SK-N-SH treated with all-trans-retinoic acid at 6 μM for 48 hours (cell line): ENCODE results near the gene SLC2A5.
"Not testable (repeated sequence)": the region's sequence is repeated elsewhere in the genome, so short reads cannot be mapped to it uniquely, and the experiment has no call there.

Source experiments
- ATAC-seq: fragments of 200-7000 bp; cut with Tn5 transposase; 3 replicates; pipeline ENCODE4 v1.9.1; 2020; ENCODE audit warnings: mild to moderate bottlenecking, moderate library complexity
- ARNTL ChIP-seq: fragments of 450-650 bp; formaldehyde crosslinking; IDR thresholded peaks from 2 replicates; pipeline ENCODE4 v1.5.0; 2020; ENCODE audit warnings: low read depth, mild to moderate bottlenecking, moderate library complexity, borderline replicate concordance
- BACH2 ChIP-seq: fragments of 250-450 bp; sonication (Bioruptor Pico); IDR thresholded peaks from 2 replicates; pipeline ENCODE4 v1.9.0; 2021; ENCODE audit warnings: mild to moderate bottlenecking, borderline replicate concordance
- CSDC2 ChIP-seq: fragments of 250-450 bp; sonication (Bioruptor Pico); IDR thresholded peaks from 2 replicates; pipeline ENCODE4 v1.5.0; 2020; ENCODE audit warnings: mild to moderate bottlenecking, moderate library complexity
- ESRRG ChIP-seq: fragments of 250-450 bp; sonication (Bioruptor Pico); IDR thresholded peaks from 2 replicates; pipeline ENCODE4 v1.6.1; 2021; ENCODE audit warnings: mild to moderate bottlenecking
- GLIS3 ChIP-seq: fragments of 250-450 bp; sonication (Bioruptor Pico); IDR thresholded peaks from 2 replicates; pipeline ENCODE4 v1.5.0; 2020; ENCODE audit warnings: mild to moderate bottlenecking, moderate library complexity
- ISL1 ChIP-seq: fragments of 250-450 bp; sonication (Bioruptor Pico); IDR thresholded peaks from 2 replicates; pipeline ENCODE4 v2.1.2; 2022; ENCODE audit warnings: mild to moderate bottlenecking, moderate library complexity
- OSR1 ChIP-seq: fragments of 250-450 bp; sonication (Bioruptor Pico); IDR thresholded peaks from 2 replicates; pipeline ENCODE4 v1.8.0; 2022; ENCODE audit warnings: moderate library complexity, mild to moderate bottlenecking, inconsistent platforms
- PPARA ChIP-seq: fragments of 250-450 bp; sonication (Bioruptor Pico); IDR thresholded peaks from 2 replicates; pipeline ENCODE4 v1.5.0; 2020; ENCODE audit warnings: mild to moderate bottlenecking, borderline replicate concordance
- SNAI2 ChIP-seq: fragments of 250-450 bp; sonication (Bioruptor Pico); IDR thresholded peaks from 2 replicates; pipeline ENCODE4 v1.5.0; 2020; ENCODE audit warnings: mild to moderate bottlenecking, moderate library complexity
- TCF4 ChIP-seq: fragments of 250-450 bp; sonication (Bioruptor Pico); IDR thresholded peaks from 2 replicates; pipeline ENCODE4 v1.8.0; 2021; ENCODE audit warnings: mild to moderate bottlenecking, moderate library complexity, borderline replicate concordance
- TOX ChIP-seq: fragments of 250-450 bp; sonication (Bioruptor Pico); IDR thresholded peaks from 2 replicates; pipeline ENCODE4 v1.8.0; 2021; ENCODE audit warnings: mild to moderate bottlenecking, moderate library complexity, borderline replicate concordance
- ZFP3 ChIP-seq: fragments of 250-450 bp; sonication (Bioruptor Pico); IDR thresholded peaks from 2 replicates; pipeline ENCODE4 v1.5.0; 2020; ENCODE audit warnings: mild to moderate bottlenecking, moderate library complexity
- ZFP30 ChIP-seq: fragments of 450-650 bp; formaldehyde crosslinking; IDR thresholded peaks from 2 replicates; pipeline ENCODE4 v1.5.0; 2022; ENCODE audit warnings: mild to moderate bottlenecking, moderate library complexity
- ZNF565 ChIP-seq: fragments of 450-650 bp; formaldehyde crosslinking; conservative IDR thresholded peaks from 2 replicates; pipeline ENCODE4 v1.5.0; 2020; ENCODE audit warnings: low read depth, mild to moderate bottlenecking, moderate library complexity
- ZNF70 ChIP-seq: fragments of 450-650 bp; formaldehyde crosslinking; IDR thresholded peaks from 2 replicates; pipeline ENCODE4 v1.5.0; 2020; ENCODE audit warnings: mild to moderate bottlenecking, moderate library complexity
- ZNF8 ChIP-seq: fragments of 450-650 bp; formaldehyde crosslinking; IDR thresholded peaks from 2 replicates; pipeline ENCODE4 v1.5.0; 2020; ENCODE audit warnings: mild to moderate bottlenecking, moderate library complexity
- TF ChIP-seq, protein P1 (sequence below): fragments of 250-450 bp; sonication (Bioruptor Pico); IDR thresholded peaks from 2 replicates; pipeline ENCODE4 v1.8.0; 2020; ENCODE audit warnings: mild to moderate bottlenecking, moderate library complexity, borderline replicate concordance
- TF ChIP-seq, protein P2 (sequence below): fragments of 250-450 bp; sonication (Bioruptor Pico); IDR thresholded peaks from 2 replicates; pipeline ENCODE4 v1.5.0; 2020; ENCODE audit warnings: mild to moderate bottlenecking, moderate library complexity
- TF ChIP-seq, protein P3 (sequence below): fragments of 250-450 bp; sonication (Bioruptor Pico); IDR thresholded peaks from 2 replicates; pipeline ENCODE4 v1.5.1; 2021; ENCODE audit warnings: mild to moderate bottlenecking, moderate library complexity

The SLC2A5 gene

DNA sequence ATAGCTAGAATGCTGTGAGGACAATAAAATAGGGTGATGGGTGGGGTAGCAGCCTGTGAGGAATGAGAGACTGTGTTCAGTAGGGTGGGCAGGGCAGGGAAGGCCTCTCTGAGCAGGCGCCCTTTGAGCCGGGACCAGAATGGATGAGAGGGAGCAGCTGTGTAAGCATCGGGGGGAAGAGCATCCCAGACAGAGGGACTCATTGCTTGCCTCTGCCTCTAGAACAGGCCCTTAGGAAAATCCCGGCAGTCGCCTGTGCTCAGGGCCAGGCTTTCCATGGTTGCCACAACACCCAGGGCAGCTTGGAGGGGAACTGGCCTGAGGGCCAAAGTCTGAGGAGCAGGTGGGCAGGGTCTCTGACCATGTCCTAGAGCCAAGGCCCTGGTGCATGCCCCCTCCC is 44.0 kb downstream of the SLC2A5 start (continued):
- TF ChIP-seq PPARA (CRISPR knock-in tag), result no peak
- TF ChIP-seq CSDC2 (CRISPR knock-in tag), result no peak
- TF ChIP-seq, protein P1, sequence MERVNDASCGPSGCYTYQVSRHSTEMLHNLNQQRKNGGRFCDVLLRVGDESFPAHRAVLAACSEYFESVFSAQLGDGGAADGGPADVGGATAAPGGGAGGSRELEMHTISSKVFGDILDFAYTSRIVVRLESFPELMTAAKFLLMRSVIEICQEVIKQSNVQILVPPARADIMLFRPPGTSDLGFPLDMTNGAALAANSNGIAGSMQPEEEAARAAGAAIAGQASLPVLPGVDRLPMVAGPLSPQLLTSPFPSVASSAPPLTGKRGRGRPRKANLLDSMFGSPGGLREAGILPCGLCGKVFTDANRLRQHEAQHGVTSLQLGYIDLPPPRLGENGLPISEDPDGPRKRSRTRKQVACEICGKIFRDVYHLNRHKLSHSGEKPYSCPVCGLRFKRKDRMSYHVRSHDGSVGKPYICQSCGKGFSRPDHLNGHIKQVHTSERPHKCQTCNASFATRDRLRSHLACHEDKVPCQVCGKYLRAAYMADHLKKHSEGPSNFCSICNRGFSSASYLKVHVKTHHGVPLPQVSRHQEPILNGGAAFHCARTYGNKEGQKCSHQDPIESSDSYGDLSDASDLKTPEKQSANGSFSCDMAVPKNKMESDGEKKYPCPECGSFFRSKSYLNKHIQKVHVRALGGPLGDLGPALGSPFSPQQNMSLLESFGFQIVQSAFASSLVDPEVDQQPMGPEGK (CRISPR knock-in tag), result no peak

DNA sequence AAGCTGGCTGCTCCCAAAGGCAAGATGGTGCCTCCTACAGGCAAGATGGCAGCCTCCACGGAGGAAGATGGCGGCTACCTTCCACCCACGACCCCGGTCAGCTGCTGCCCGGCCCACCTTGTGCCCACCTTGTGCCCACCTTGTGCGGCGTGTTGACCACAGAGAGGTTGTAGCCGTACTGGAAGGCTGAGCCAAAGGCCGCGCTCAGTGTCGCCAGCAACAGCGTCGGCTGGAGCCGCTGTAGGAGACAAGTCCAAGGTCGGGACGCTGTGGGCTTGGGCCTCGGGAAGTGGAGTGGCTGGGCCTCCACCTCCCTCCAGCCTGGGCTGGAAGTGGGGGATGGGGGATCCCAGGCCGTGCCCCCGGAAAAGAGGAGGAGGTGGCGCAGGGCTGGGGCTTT is 44.6 kb downstream of the SLC2A5 start:
- TF ChIP-seq ZNF565 (CRISPR knock-in tag) (no peak), ISL1 (CRISPR knock-in tag) (no peak)
- no peak for ATAC-seq

DNA sequence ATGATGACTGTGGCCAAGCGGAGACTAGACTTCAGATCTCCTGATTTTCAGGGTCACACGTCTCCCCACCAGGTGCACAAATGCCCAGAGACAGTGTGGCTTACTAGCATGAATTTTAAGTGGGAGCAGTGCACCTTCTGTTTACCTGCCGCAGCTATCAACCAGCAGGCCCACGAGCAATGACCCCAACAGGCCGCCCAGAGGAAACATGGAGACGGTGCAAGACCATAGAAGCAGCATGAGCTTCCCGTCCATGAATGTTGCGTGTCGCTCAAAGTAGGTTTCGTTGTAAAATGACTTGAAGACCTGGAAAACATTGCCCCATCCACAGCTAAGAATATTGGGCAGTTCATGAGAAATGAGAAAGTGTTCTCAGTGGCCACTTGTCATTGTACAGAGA is 46.7 kb downstream of the SLC2A5 start:
- no peak for ATAC-seq
- no peak for TF ChIP-seq BACH2 (CRISPR knock-in tag)
- TF ChIP-seq, protein P2, sequence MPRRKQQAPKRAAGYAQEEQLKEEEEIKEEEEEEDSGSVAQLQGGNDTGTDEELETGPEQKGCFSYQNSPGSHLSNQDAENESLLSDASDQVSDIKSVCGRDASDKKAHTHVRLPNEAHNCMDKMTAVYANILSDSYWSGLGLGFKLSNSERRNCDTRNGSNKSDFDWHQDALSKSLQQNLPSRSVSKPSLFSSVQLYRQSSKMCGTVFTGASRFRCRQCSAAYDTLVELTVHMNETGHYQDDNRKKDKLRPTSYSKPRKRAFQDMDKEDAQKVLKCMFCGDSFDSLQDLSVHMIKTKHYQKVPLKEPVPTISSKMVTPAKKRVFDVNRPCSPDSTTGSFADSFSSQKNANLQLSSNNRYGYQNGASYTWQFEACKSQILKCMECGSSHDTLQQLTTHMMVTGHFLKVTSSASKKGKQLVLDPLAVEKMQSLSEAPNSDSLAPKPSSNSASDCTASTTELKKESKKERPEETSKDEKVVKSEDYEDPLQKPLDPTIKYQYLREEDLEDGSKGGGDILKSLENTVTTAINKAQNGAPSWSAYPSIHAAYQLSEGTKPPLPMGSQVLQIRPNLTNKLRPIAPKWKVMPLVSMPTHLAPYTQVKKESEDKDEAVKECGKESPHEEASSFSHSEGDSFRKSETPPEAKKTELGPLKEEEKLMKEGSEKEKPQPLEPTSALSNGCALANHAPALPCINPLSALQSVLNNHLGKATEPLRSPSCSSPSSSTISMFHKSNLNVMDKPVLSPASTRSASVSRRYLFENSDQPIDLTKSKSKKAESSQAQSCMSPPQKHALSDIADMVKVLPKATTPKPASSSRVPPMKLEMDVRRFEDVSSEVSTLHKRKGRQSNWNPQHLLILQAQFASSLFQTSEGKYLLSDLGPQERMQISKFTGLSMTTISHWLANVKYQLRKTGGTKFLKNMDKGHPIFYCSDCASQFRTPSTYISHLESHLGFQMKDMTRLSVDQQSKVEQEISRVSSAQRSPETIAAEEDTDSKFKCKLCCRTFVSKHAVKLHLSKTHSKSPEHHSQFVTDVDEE (CRISPR knock-in tag), result no peak
- TF ChIP-seq ISL1 (CRISPR knock-in tag), result no peak
- TF ChIP-seq, protein P1 (CRISPR knock-in tag), result no peak
- no peak for TF ChIP-seq ARNTL (CRISPR knock-in tag)
- TF ChIP-seq ZNF565 (CRISPR knock-in tag), result no peak
- TF ChIP-seq SNAI2 (CRISPR knock-in tag), result no peak
- no peak for TF ChIP-seq PPARA (CRISPR knock-in tag)
- no peak for TF ChIP-seq ESRRG (CRISPR knock-in tag)

DNA sequence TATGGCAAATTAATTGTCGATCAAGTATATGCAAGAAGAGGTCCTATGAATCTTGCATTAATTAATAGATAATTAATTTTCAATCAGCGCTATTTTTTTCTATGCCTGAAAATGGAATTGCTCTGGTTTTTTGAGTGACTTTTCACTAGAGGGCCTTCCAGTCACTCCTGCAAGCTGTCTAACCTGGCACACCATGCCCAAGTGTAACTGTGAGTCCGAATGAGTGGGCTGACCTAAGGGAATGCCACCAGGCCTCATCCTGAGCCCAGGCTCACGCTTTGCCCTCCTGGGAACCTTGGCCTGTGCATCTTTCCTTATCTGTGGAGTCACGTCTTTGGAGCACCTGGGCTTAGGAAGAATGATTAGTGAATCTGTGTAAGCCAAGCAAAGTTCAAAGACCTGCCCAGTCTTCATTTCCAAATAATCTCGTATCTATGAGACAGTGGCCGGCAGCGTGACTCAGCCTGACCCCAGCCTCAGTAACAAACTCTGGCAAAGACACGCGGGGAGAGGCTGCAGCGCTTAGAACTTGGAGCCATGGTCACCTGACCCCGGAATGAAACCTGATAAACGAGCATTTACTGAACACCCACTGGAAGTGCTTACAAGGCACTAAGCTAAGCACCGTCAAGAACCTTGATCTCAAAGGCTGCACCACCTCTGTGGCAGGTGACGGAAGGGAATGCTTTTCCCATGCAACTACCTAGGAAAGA is 47.3 kb downstream of the SLC2A5 start:
- not testable (repeated sequence) for ATAC-seq

DNA sequence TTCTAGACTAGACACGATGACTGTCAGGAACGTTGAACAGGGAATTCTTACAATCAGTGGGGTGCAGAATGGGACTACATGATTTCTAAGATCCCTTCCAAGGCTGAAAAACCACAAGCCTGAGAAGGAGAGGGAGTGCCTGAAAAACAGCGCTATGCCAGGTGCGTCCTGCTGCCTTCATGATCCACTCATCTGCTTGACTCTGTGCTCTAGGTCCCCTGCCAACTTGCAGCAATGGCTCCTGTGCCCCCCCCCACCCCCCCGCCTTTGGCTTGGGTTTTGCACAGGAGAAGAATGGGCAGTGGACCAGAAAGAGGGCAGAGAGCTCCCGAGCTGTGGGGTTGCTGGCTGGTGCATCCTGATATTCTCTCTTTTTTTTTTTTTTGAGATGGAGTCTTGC is 49.1 kb downstream of the SLC2A5 start:
- ATAC-seq, result no peak
- TF ChIP-seq, protein P3, sequence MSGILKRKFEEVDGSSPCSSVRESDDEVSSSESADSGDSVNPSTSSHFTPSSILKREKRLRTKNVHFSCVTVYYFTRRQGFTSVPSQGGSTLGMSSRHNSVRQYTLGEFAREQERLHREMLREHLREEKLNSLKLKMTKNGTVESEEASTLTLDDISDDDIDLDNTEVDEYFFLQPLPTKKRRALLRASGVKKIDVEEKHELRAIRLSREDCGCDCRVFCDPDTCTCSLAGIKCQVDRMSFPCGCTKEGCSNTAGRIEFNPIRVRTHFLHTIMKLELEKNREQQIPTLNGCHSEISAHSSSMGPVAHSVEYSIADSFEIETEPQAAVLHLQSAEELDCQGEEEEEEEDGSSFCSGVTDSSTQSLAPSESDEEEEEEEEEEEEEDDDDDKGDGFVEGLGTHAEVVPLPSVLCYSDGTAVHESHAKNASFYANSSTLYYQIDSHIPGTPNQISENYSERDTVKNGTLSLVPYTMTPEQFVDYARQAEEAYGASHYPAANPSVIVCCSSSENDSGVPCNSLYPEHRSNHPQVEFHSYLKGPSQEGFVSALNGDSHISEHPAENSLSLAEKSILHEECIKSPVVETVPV (CRISPR knock-in tag), result no peak
- no peak for TF ChIP-seq BACH2 (CRISPR knock-in tag)
- no peak for TF ChIP-seq ZFP3
- no peak for TF ChIP-seq TCF4 (CRISPR knock-in tag)
- no peak for TF ChIP-seq ESRRG (CRISPR knock-in tag)
- TF ChIP-seq CSDC2 (CRISPR knock-in tag), result no peak
- TF ChIP-seq ZNF70 (CRISPR knock-in tag), result no peak
- TF ChIP-seq, protein P2 (CRISPR knock-in tag), result no peak
- TF ChIP-seq, protein P1 (CRISPR knock-in tag), result no peak
- no peak for TF ChIP-seq ZNF8
- TF ChIP-seq ISL1 (CRISPR knock-in tag), result no peak
- no peak for TF ChIP-seq ARNTL (CRISPR knock-in tag)
- TF ChIP-seq OSR1 (CRISPR knock-in tag), result no peak
- TF ChIP-seq TOX (CRISPR knock-in tag), result no peak
- no peak for TF ChIP-seq GLIS3
- TF ChIP-seq ZFP30, result no peak
